AG04450 (cell line): Measurements from ENCODE around the gene SSX2IP. TPM values are rescaled to one million over a fixed set of nuclear protein-coding genes. Genes with fewer than 3 reads are reported as not detected.

Source experiments
- CTCF ChIA-PET: fragments of 300-600, 350-600 bp; formaldehyde crosslinking; extraction: SDS; loops from one replicate; lab custom pipeline; 2022; ENCODE audit warnings: antibody characterized with exemption, inconsistent platforms; lab: Charles Lee
- POLR2A ChIA-PET: fragments of 350-600 bp; formaldehyde crosslinking; extraction: SDS; loops from one replicate; lab custom pipeline; 2021; ENCODE audit warnings: antibody characterized with exemption, inconsistent platforms; lab: Yijun Ruan, JAX
- DNase-seq: peaks from one replicate; pipeline ENCODE4 v3.0.0-alpha.2; 2011; ENCODE audit warnings: low read depth, low spot score
- H3K27ac ChIP-seq: one replicate; pipeline ENCODE4 v1.5.1; 2012; ENCODE audit warnings: low read depth, low read length, control low read depth
- H3K27me3 ChIP-seq: one replicate; pipeline ENCODE4 v1.6.0; 2012; ENCODE audit warnings: low read length; ENCODE audit not compliant: control insufficient read depth, insufficient read depth
- H3K4me3 ChIP-seq: 2 replicates; pipeline ENCODE4 v1.5.1; 2011; ENCODE audit warnings: mild to moderate bottlenecking, low read depth, low read length, control low read depth
- H3K9me3 ChIP-seq: 2 replicates; pipeline ENCODE4 v1.5.1; 2012; ENCODE audit warnings: low read length; ENCODE audit not compliant: control insufficient read depth, insufficient read depth
- CTCF ChIP-seq: IDR thresholded peaks from 2 replicates; pipeline ENCODE4 v1.5.1; 2011; ENCODE audit warnings: low read depth, low read length, control low read depth, inconsistent platforms
- polyA plus RNA-seq: library from polyadenylated mRNA; depleted of rRNA; stranded (reverse); fragments of >200 nt; gene quantifications from 2 replicates; pipeline ENCODE4 v1.2.3, GENCODE V29; 2011

Gene SSX2IP
- polyA plus RNA-seq, 1 experiment, result 31.7 TPM

DNA sequence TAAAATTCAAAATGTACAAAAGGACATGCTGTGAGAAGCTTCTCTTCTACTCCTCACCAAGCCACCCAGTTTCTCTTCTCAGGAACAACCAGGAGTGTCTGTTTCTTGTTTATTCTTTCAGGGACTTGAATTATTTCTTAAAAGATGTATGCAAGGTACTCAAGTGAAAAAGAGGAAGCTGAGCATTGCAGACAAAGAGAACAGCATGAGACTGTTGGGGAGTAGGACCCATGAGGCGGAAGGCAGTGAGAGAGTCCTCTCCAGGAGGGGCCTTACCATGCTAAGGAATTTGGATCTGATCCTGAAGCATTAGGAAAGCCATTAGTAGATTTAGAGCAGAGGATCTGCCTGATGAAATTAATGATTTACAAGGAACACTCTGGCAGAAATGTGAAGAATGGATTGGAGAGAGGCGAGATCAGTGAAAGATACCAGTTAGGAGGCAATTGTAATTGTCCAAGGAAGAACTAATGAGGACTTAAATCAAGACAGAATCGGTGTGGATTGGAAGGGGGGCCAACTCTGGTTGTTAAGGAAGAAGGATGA lies 14.7 kb upstream of the SSX2IP start:
- Histone ChIP-seq H3K4me3 (no peak overlapping the region), H3K27ac (no peak overlapping the region), H3K9me3 (no peaks in the 10 kb centered on the region), H3K27me3 (no peaks in the 10 kb centered on the region)
- no peak for DNase-seq
- POLR2A ChIA-PET, result no interaction called here
- CTCF ChIA-PET, result no interaction called here
- no peak for TF ChIP-seq CTCF

GRCh38 chr1:84703431-84703830 lies 13.2 kb upstream of the SSX2IP start:
- ChIA-PET CTCF (no interaction called here), POLR2A (no interaction called here)
- H3K27me3 ChIP-seq, result no peaks in the 10 kb centered on the region
- no peak overlapping the region for H3K4me3 ChIP-seq
- DNase-seq, result no peak
- TF ChIP-seq CTCF, result no peak
- no peak overlapping the region for H3K27ac ChIP-seq
- no peaks in the 10 kb centered on the region for H3K9me3 ChIP-seq

- no peak overlapping the region for H3K4me3 ChIP-seq
- ChIA-PET CTCF (interaction anchor here (1.1 to 1.4 kb wide), 3 partner anchors 9 to 82 kb away, joined by 3 to 6 read pairs (median 3); no protein-coding TSS in a partner anchor), POLR2A (no interaction called here)
- no peak overlapping the region for H3K27ac ChIP-seq
- no peaks in the 10 kb centered on the region for H3K9me3 ChIP-seq
- no peak for DNase-seq
- H3K27me3 ChIP-seq, result no peaks in the 10 kb centered on the region
- TF ChIP-seq CTCF, result no peak
Observed at GRCh38 chr1:84702143-84702542, 11.9 kb upstream of the SSX2IP start.

GRCh38 chr1:84701376-84701775 lies 11.1 kb upstream of the SSX2IP start:
- no peak overlapping the region for H3K27ac ChIP-seq
- no peaks in the 10 kb centered on the region for H3K9me3 ChIP-seq
- ChIA-PET CTCF (interaction anchor here (1.1 to 1.4 kb wide), 2 partner anchors 10 to 81 kb away, joined by 3 to 6 read pairs; no protein-coding TSS in a partner anchor), POLR2A (interaction anchor here (1.0 kb wide), 1 partner anchor 195 kb away, joined by 3 read pairs; the partner anchor contains the start of genes GNG5 and SPATA1)
- peak overlapping the region; percentile 11 for H3K4me3 ChIP-seq
- no peak for DNase-seq
- H3K27me3 ChIP-seq, result no peaks in the 10 kb centered on the region
- TF ChIP-seq CTCF, result no peak

- H3K9me3 ChIP-seq, result no peaks in the 10 kb centered on the region
- H3K27me3 ChIP-seq, result no peaks in the 10 kb centered on the region
- no peak overlapping the region for H3K27ac ChIP-seq
- TF ChIP-seq CTCF, result no peak
- DNase-seq, result no peak
- ChIA-PET CTCF (no interaction called here), POLR2A (no interaction called here)
- H3K4me3 ChIP-seq, result no peak overlapping the region
Observed at GRCh38 chr1:84700070-84700469, 9.8 kb upstream of the SSX2IP start.
